ENCODE data around the gene ABCC12.
"Not testable (repeated sequence)": the region's sequence is repeated elsewhere in the genome, so short reads cannot be mapped to it uniquely, and the experiment has no call there.

ABCC12 gene

DNA sequence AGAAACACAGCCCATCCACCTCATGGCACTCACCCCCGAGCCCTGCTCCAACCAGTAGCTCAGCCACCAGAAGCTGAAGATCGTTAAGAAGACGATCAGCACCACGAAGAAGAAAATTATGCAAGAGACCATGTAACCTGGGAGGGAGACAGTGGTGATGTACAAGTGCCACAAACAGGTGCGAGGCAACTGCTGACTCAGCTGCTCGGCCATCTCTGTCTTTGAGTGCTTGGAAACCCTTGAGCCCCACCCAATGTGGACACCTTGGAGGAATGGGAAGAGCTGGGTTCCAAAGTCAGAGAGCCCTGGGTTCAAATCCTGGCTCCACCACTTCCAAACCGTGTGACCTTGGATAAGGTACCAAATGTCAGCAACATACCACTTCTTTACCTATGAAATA lies 38.1 kb upstream of the ABCC12 start:
- H3K27ac ChIP-seq, result no peak overlapping the region
- TF ChIP-seq ZFX (IDR thresholded peaks at IDR 0.05), result no peak
- TF ChIP-seq, protein P1, sequence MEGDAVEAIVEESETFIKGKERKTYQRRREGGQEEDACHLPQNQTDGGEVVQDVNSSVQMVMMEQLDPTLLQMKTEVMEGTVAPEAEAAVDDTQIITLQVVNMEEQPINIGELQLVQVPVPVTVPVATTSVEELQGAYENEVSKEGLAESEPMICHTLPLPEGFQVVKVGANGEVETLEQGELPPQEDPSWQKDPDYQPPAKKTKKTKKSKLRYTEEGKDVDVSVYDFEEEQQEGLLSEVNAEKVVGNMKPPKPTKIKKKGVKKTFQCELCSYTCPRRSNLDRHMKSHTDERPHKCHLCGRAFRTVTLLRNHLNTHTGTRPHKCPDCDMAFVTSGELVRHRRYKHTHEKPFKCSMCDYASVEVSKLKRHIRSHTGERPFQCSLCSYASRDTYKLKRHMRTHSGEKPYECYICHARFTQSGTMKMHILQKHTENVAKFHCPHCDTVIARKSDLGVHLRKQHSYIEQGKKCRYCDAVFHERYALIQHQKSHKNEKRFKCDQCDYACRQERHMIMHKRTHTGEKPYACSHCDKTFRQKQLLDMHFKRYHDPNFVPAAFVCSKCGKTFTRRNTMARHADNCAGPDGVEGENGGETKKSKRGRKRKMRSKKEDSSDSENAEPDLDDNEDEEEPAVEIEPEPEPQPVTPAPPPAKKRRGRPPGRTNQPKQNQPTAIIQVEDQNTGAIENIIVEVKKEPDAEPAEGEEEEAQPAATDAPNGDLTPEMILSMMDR (conservative IDR thresholded peaks at IDR 0.05), result no peak

DNA sequence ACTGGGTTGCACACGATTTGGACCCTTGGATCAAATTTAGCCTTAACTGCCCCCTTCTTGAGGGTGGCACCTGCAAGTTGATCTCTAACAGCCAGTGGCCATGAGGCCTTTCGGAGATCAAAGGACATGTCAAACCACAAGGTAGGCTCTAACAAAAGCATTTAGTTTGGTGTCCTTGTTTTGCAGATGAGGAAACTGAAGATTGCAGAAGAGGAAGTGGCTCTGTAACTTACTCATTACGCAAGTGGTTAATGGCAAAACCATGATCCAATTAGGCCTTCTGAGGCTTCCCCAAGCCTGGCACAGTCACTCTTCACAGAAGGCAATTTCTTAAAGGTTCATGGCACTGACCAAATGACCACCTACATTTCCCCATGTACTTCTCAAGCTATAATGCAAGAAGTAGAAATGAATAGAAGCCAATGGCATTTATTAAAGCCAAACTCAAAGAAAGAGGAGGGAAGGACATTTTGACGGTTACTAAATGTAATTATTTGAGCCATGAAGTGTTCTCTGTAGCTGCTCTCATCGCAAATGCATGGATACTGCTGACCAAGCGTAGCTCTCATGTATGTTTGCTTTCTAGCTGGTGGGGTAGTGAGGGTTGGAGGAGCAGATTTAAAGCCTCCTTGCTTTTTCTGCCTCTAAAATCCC lies 32.8 kb upstream of the ABCC12 start:
- TF ChIP-seq, protein P1 (conservative IDR thresholded peaks at IDR 0.05), result no peak
- no peak for TF ChIP-seq ZFX (IDR thresholded peaks at IDR 0.05)
- no peak overlapping the region for H3K27ac ChIP-seq

DNA sequence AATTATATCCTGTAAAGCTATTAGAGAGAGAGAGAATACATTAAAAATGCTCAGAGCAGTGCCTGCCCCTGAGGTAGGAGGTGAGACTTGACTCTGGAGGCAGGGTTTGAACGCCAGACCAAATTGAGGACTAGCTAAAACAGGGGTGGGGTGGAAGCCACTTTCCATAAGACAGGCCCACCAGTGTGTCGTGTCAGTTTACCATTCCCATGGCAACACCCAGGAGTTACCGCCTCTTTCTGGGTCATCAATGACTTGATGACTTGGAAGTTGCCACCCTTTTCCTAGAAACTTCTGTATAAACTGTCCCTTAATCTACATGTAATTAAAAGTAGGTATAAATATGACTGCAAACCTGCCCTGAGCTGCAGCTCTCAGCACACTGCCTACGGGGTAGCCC lies 32.0 kb upstream of the ABCC12 start:
- H3K27ac ChIP-seq, result no peak overlapping the region
- TF ChIP-seq ZFX (IDR thresholded peaks at IDR 0.05), result no peak
- TF ChIP-seq, protein P1 (conservative IDR thresholded peaks at IDR 0.05), result no peak

DNA sequence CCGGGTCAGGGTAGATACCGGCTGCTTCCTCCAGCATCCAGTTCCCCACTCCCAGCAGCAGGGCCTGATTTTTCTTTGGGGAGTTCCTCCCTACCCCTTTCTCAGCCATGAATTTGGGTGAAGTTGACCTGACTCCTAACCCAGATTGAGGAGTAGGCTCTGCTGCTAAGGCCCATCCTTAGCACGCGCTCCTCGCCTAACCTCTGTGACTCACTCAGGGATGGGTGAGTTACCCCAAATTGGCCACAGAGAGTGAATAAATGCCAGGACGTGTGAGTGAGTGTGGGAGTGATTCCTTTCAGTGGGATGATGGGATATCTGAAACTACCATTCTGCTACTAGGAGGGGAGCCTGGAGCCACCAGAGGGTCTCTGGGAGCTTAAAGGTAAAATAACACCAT lies 28.9 kb upstream of the ABCC12 start:
- H3K27ac ChIP-seq, result no peak overlapping the region
- TF ChIP-seq ZFX (IDR thresholded peaks at IDR 0.05), result no peak
- TF ChIP-seq, protein P1 (conservative IDR thresholded peaks at IDR 0.05), result no peak

DNA sequence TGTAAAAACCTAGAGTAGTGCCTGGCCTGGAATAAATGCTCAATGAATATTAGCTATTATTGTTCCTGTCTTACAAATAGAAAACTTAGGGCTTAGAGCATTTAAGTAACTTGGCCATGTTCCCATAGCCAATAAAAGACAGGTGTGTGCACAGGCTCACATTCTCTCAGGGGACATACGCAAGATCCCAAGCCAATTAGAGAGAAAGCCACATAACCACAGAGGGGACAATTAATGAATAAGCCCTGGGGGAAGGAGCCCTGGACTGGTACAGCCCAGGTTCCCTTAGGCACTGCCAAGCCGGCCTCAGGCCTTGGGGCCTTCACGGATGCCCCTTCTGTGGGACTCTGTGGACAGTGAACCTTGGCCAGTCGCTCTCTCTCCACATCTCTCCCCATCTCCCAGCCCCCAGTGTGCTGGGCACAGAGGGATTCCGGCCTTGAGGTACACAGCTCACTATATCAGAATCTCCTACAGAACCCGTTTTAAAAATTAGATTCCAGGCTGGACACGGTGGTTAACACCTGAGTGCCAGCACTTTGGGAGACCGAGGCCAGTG lies 27.3 kb upstream of the ABCC12 start:
- TF ChIP-seq ZFX (IDR thresholded peaks at IDR 0.05), result no peak
- TF ChIP-seq, protein P1 (conservative IDR thresholded peaks at IDR 0.05), result no peak
- H3K27ac ChIP-seq, result no peak overlapping the region

DNA sequence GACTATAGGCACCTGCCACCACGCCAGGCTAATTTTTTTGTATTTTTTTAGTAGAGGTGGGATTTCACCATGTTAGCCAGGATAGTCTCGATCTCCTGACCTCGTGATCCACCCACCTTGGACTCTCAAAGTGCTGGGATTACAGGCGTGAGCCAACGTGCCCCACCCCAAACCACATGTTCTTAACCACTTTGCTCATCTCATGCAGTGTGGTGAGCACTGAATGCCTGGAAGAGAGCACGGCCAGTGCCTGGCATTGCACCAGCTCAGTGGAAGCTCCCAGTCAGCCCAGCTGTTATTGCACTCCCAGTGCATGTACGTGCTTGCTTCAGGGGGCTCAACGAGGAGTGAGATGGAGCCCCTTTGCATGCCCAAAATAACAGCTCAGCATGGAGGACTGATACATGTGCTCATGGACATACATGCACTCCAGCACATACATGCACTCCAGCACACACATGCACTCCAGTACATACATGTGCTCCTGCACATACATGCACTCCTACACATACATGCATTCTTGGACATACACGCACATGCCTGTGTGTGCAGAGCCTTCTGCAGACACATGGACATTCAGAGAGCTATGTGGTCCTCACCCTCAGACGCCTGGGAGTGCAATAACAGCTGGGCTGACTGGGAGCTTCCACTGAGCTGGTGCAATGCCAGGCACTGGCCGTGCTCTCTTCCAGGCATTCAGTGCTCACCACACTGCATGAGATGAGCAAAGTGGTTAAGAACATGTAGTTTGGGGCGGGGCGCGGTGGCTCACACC lies 26.1 kb upstream of the ABCC12 start:
- not testable (repeated sequence) for H3K27ac ChIP-seq

DNA sequence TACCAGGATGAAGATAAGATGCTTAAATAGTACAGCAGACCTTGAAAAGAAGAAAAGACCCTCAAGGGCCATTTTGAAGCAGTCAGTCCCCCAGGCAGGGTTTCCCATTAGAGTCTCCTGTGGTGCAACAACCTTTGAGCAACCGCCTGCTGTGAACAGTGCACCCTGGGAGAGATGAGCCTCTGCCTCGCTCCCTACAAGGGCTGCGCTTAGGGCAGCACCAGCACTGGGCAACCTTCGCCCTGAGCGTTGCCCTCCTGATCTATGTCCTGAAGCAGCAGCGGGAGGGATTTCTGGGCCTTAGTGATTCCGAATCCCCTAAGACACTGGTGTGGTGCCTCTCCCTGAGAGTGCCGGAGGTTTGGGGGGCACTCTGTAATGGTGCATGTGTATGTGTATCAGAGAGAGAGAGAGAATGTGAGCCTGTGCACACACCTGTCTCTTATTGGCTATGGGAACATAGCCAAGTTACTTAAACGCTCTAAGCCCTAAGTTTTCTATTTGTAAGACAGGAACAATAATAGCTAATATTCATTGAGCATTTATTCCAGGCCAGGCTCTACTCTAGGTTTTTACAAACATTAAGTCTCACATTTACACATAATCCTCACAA lies 25.2 kb upstream of the ABCC12 start:
- H3K27ac ChIP-seq, result no peak overlapping the region
- TF ChIP-seq, protein P1 (conservative IDR thresholded peaks at IDR 0.05), result no peak
- TF ChIP-seq ZFX (IDR thresholded peaks at IDR 0.05), result no peak

Measured in C4-2B (cell line).